ENCODE data around the gene LAGE3.

LAGE3 gene

GRCh38 chrX:154477891-154478477 is 1.1 kb downstream of the LAGE3 start:
- in situ Hi-C loops (cut with HindIII; ENCODE audit: low sequenced_read_pairs): no loop called here

- in situ Hi-C loops (cut with HindIII; ENCODE audit: low sequenced_read_pairs): no loop called here
Measured at GRCh38 chrX:154476821-154477220, 2.3 kb downstream of the LAGE3 start.

- in situ Hi-C loops (cut with HindIII; ENCODE audit: low sequenced_read_pairs): no loop called here
Measured at GRCh38 chrX:154473683-154474082, 5.4 kb downstream of the LAGE3 start.

- in situ Hi-C loops (cut with HindIII; ENCODE audit: low sequenced_read_pairs): no loop called here
Measured at GRCh38 chrX:154472685-154473632, 6.1 kb downstream of the LAGE3 start.

- in situ Hi-C loops (cut with HindIII; ENCODE audit: low sequenced_read_pairs): no loop called here
Measured at GRCh38 chrX:154471839-154472684, 7.0 kb downstream of the LAGE3 start.

GRCh38 chrX:154470914-154471568 is 8.0 kb downstream of the LAGE3 start:
- in situ Hi-C loops (cut with HindIII; ENCODE audit: low sequenced_read_pairs): no loop called here

GRCh38 chrX:154470434-154470833 is 8.6 kb downstream of the LAGE3 start:
- in situ Hi-C loops (cut with HindIII; ENCODE audit: low sequenced_read_pairs): no loop called here

GRCh38 chrX:154469880-154470279 is 9.2 kb downstream of the LAGE3 start:
- in situ Hi-C loops (cut with HindIII; ENCODE audit: low sequenced_read_pairs): no loop called here

- in situ Hi-C loops (cut with HindIII; ENCODE audit: low sequenced_read_pairs): no loop called here
Measured at GRCh38 chrX:154469114-154469513, 10.0 kb downstream of the LAGE3 start.

- in situ Hi-C loops (cut with HindIII; ENCODE audit: low sequenced_read_pairs): no loop called here
Measured at GRCh38 chrX:154468217-154468616, 10.9 kb downstream of the LAGE3 start.

- in situ Hi-C loops (cut with HindIII; ENCODE audit: low sequenced_read_pairs): no loop called here
Measured at GRCh38 chrX:154467556-154467955, 11.5 kb downstream of the LAGE3 start.

GRCh38 chrX:154466907-154467306 is 12.2 kb downstream of the LAGE3 start:
- in situ Hi-C loops (cut with HindIII; ENCODE audit: low sequenced_read_pairs): no loop called here

- in situ Hi-C loops (cut with HindIII; ENCODE audit: low sequenced_read_pairs): no loop called here
Measured at GRCh38 chrX:154466036-154466435, 13.0 kb downstream of the LAGE3 start.

- in situ Hi-C loops (cut with HindIII; ENCODE audit: low sequenced_read_pairs): no loop called here
Measured at GRCh38 chrX:154465601-154466000, 13.5 kb downstream of the LAGE3 start.

- in situ Hi-C loops (cut with HindIII; ENCODE audit: low sequenced_read_pairs): no loop called here
Measured at GRCh38 chrX:154464806-154465365, 14.2 kb downstream of the LAGE3 start.

- in situ Hi-C loops (cut with HindIII; ENCODE audit: low sequenced_read_pairs): no loop called here
Measured at GRCh38 chrX:154463611-154464220, 15.4 kb downstream of the LAGE3 start.

- in situ Hi-C loops (cut with HindIII; ENCODE audit: low sequenced_read_pairs): no loop called here
Measured at GRCh38 chrX:154462396-154462795, 16.7 kb downstream of the LAGE3 start.

GRCh38 chrX:154460326-154460725 is 18.8 kb downstream of the LAGE3 start:
- in situ Hi-C loops (cut with HindIII; ENCODE audit: low sequenced_read_pairs): no loop called here

- in situ Hi-C loops (cut with HindIII; ENCODE audit: low sequenced_read_pairs): no loop called here
Measured at GRCh38 chrX:154459832-154460231, 19.2 kb downstream of the LAGE3 start.
